Osteoblast (primary cell): Measurements from ENCODE around the gene DKC1. TPM values are rescaled to one million over a fixed set of nuclear protein-coding genes. Genes with fewer than 3 reads are reported as not detected.

Experiments used
- DNase-seq: peaks from one replicate; pipeline ENCODE4 v3.0.0; 2011; ENCODE audit warnings: low spot score, mixed read lengths; ENCODE audit not compliant: insufficient read length; ENCODE audit errors: missing footprints
- H2AFZ ChIP-seq: 2 replicates; pipeline ENCODE4 v1.6.0; 2011; ENCODE audit warnings: mild to moderate bottlenecking, low read length
- H3K27ac ChIP-seq: 2 replicates; pipeline ENCODE4 v1.5.1; 2011; ENCODE audit warnings: mild to moderate bottlenecking, low read depth, low read length, moderate library complexity
- H3K27me3 ChIP-seq: 2 replicates; pipeline ENCODE4 v1.6.0; 2012; ENCODE audit warnings: mild to moderate bottlenecking, control low read depth, inconsistent platforms, low read length, moderate library complexity; ENCODE audit not compliant: insufficient read depth
- H3K36me3 ChIP-seq: 2 replicates; pipeline ENCODE4 v1.5.1; 2011; ENCODE audit warnings: mild to moderate bottlenecking, low read length, control low read depth, moderate library complexity; ENCODE audit not compliant: insufficient read depth
- H3K4me1 ChIP-seq: 2 replicates; pipeline ENCODE4 v1.5.1; 2011; ENCODE audit warnings: mild to moderate bottlenecking, low read length, control low read depth, moderate library complexity; ENCODE audit not compliant: insufficient read depth
- H3K4me2 ChIP-seq: 2 replicates; pipeline ENCODE4 v1.6.0; 2011; ENCODE audit warnings: mild to moderate bottlenecking, low read length; ENCODE audit not compliant: insufficient read depth
- H3K4me3 ChIP-seq: fragments of 200-600 bp; sonication (generic); 3 replicates; pipeline ENCODE4 v1.5.1; 2012; ENCODE audit warnings: mild to moderate bottlenecking, low read length, inconsistent platforms; ENCODE audit not compliant: insufficient read depth
- H3K79me2 ChIP-seq: 2 replicates; pipeline ENCODE4 v1.6.0; 2012; ENCODE audit warnings: mild to moderate bottlenecking, low read length, control low read depth, inconsistent platforms; ENCODE audit not compliant: insufficient read depth
- H3K9me3 ChIP-seq: 2 replicates; pipeline ENCODE4 v1.5.1; 2011; ENCODE audit warnings: low read depth, low read length, control low read depth
- H4K20me1 ChIP-seq: 2 replicates; pipeline ENCODE4 v1.6.0; 2012; ENCODE audit warnings: mild to moderate bottlenecking, low read length, control low read depth; ENCODE audit not compliant: insufficient read depth
- CTCF ChIP-seq: IDR thresholded peaks from 2 replicates; pipeline ENCODE4 v1.5.1; 2011; ENCODE audit warnings: mild to moderate bottlenecking, low read depth, low read length, moderate library complexity; ENCODE audit errors: extremely low read depth
- total RNA-seq: library from RNA; depleted of rRNA; stranded (reverse); fragments of >200 nt; gene quantifications from 2 replicates; pipeline ENCODE4 v1.2.3, GENCODE V29; 2012

DKC1 gene
- total RNA-seq, 1 donor, result 30.8 TPM

- Histone ChIP-seq H3K9me3 (peaks cover 2% of the 10 kb centered on the region), H3K27me3 (no peaks in the 10 kb centered on the region), H2AFZ (no peak overlapping the region), H4K20me1 (no peaks in the 10 kb centered on the region), H3K79me2 (no peaks in the 10 kb centered on the region), H3K36me3 (no peaks in the 10 kb centered on the region), H3K4me2 (no peak overlapping the region), H3K27ac (no peak overlapping the region), H3K4me3 (no peak overlapping the region), H3K4me1 (peaks cover 25% of the 10 kb centered on the region)
- DNase-seq, result no peak
- no peak for TF ChIP-seq CTCF
Observed at GRCh38 chrX:154724993-154725756, 37.5 kb upstream of the DKC1 start.

- Histone ChIP-seq H3K79me2 (no peaks in the 10 kb centered on the region), H3K9me3 (no peaks in the 10 kb centered on the region), H3K4me2 (peak overlapping the region; percentile 1), H3K4me1 (peaks cover 38% of the 10 kb centered on the region), H2AFZ (no peak overlapping the region), H3K36me3 (no peaks in the 10 kb centered on the region), H3K4me3 (no peak overlapping the region), H3K27ac (peak overlapping the region; percentile 40), H3K27me3 (no peaks in the 10 kb centered on the region), H4K20me1 (no peaks in the 10 kb centered on the region)
- no peak for TF ChIP-seq CTCF
- no peak for DNase-seq
Observed at GRCh38 chrX:154727418-154727817, 35.2 kb upstream of the DKC1 start.

GRCh38 chrX:154727871-154728270 lies 34.8 kb upstream of the DKC1 start:
- H3K27ac ChIP-seq, result peak overlapping the region; percentile 40

More at GRCh38 chrX:154727871-154728270, 34.8 kb upstream of the DKC1 start:
- Histone ChIP-seq H4K20me1 (no peaks in the 10 kb centered on the region), H3K9me3 (no peaks in the 10 kb centered on the region), H3K27me3 (no peaks in the 10 kb centered on the region), H2AFZ (no peak overlapping the region), H3K4me3 (no peak overlapping the region), H3K4me2 (peak overlapping the region; percentile 1), H3K36me3 (no peaks in the 10 kb centered on the region), H3K79me2 (no peaks in the 10 kb centered on the region), H3K4me1 (peaks cover 43% of the 10 kb centered on the region)
- TF ChIP-seq CTCF, result no peak
- no peak for DNase-seq
